Lung (tissue), 10 donors: ENCODE measurements around the gene OR2T6. TPM values are rescaled to one million over a fixed set of nuclear protein-coding genes. Genes with fewer than 3 reads are reported as not detected.
"Not testable (repeated sequence)": the region's sequence is repeated elsewhere in the genome, so short reads cannot be mapped to it uniquely, and the experiment has no call there.

ENCODE experiments used
- ATAC-seq: fragments of 200-7000 bp; cut with Tn5 transposase; one replicate; pipeline ENCODE4 v1.9.1; 2020; ENCODE audit warnings: moderate number of reproducible peaks; ENCODE audit not compliant: insufficient read depth, low FRiP score
- DNase-seq, 3 donors: peaks; one replicate each; pipeline ENCODE4 v3.0.0-alpha.2; 2013 to 2017
- H3K27ac ChIP-seq, 2 donors: one replicate each; pipeline ENCODE4 v1.5.1; 2013; ENCODE audit warnings: mild to moderate bottlenecking in 2 of 2, moderate library complexity in 2 of 2, control low read depth in 1 of 2, inconsistent platforms in 1 of 2, low read depth in 1 of 2, low read length in 1 of 2
- H3K27me3 ChIP-seq, 3 donors: one replicate each; pipeline ENCODE4 v1.5.1; 2013; ENCODE audit warnings: low read length in 2 of 3; ENCODE audit not compliant: control insufficient read depth in 3 of 3, insufficient read depth in 3 of 3
- H3K36me3 ChIP-seq, 4 donors: one replicate each; pipeline ENCODE4 v1.5.1; 2013; ENCODE audit warnings: low read length in 4 of 4, mild to moderate bottlenecking in 1 of 4, moderate library complexity in 1 of 4; ENCODE audit not compliant: control insufficient read depth in 4 of 4, insufficient read depth in 4 of 4
- H3K4me1 ChIP-seq, 5 donors: one replicate each; pipeline ENCODE4 v1.5.1; 2013; ENCODE audit warnings: low read length in 5 of 5, mild to moderate bottlenecking in 2 of 5, moderate library complexity in 1 of 5; ENCODE audit not compliant: control insufficient read depth in 5 of 5, insufficient read depth in 5 of 5
- H3K4me3 ChIP-seq: one replicate; pipeline ENCODE4 v1.5.1; 2013; ENCODE audit warnings: mild to moderate bottlenecking, control low read depth, moderate library complexity
- H3K9ac ChIP-seq, 2 donors: one replicate each; pipeline ENCODE4 v1.5.1; 2013; ENCODE audit warnings: low read length in 2 of 2, control low read depth in 1 of 2; ENCODE audit not compliant: insufficient read depth in 1 of 2
- H3K9me3 ChIP-seq, 4 donors: one replicate each; pipeline ENCODE4 v1.5.1; 2013; ENCODE audit warnings: low read length in 3 of 4, mild to moderate bottlenecking in 1 of 4, moderate library complexity in 1 of 4; ENCODE audit not compliant: control insufficient read depth in 4 of 4, insufficient read depth in 3 of 4
- WGBS, 2 donors: extraction: QIAGEN DNeasy Blood & Tissue Kit; methylation state at CpG; one replicate each; pipeline ENCODE4 v1.1.7; 2013; 5-methylcytosine and 5-hydroxymethylcytosine counted together
- polyA plus RNA-seq, 2 donors: library from polyadenylated mRNA; stranded (reverse); fragments of 200-250 nt; gene quantifications; one replicate each; pipeline ENCODE4 v1.2.1, GENCODE V29; 2013
- total RNA-seq, 2 donors: library from RNA; depleted of rRNA in 1 of 2; stranded (reverse); fragments of >200 nt in 1 of 2; gene quantifications; one replicate each; pipeline ENCODE4 v1.2.1, GENCODE V29; 2014 to 2021
- donor health status: Bipolar disorder and iron deficiency.
- donor health status: healthy.
- donor health status: DM: yes; HTN: yes; CAD: no.

Gene OR2T6
- total and polyA plus RNA-seq, 4 donors: not detected

- not testable (repeated sequence) for H3K9me3 ChIP-seq, H3K36me3 ChIP-seq, DNase-seq, H3K27me3 ChIP-seq, H3K4me1 ChIP-seq, H3K27ac ChIP-seq, H3K9ac ChIP-seq, ATAC-seq, H3K4me3 ChIP-seq
- 73 to 93% methylated on average over 3 of the region's 3 CpGs for WGBS, 2 donors
Observed at GRCh38 chr1:248436303-248436702, 60.8 kb downstream of the OR2T6 start.

GRCh38 chr1:248438668-248439067, 63.1 kb downstream of the OR2T6 start:
- 44 to 73% methylated on average over 1 of the region's 1 CpG for WGBS, 2 donors
- not testable (repeated sequence) for H3K36me3 ChIP-seq, ATAC-seq

GRCh38 chr1:248439283-248439682, 63.7 kb downstream of the OR2T6 start:
- ATAC-seq, H3K9ac ChIP-seq, DNase-seq, H3K4me1 ChIP-seq, H3K27ac ChIP-seq, H3K27me3 ChIP-seq, H3K36me3 ChIP-seq, H3K9me3 ChIP-seq, H3K4me3 ChIP-seq: not testable (repeated sequence)
- 66 to 73% methylated on average over 5 of the region's 5 CpGs for WGBS, 2 donors

More at GRCh38 chr1:248438668-248439067, 63.1 kb downstream of the OR2T6 start:
- H3K27ac ChIP-seq, DNase-seq, H3K9ac ChIP-seq, H3K4me1 ChIP-seq, H3K9me3 ChIP-seq, H3K4me3 ChIP-seq, H3K27me3 ChIP-seq: not testable (repeated sequence)

Other genes with a start within 250 kb of the OR2T6 start
- not detected for gene OR2M5, start 230.6 kb upstream of the OR2T6 start, total RNA-seq
- not detected for gene OR2M5, start 230.6 kb upstream of the OR2T6 start, polyA plus RNA-seq
- gene OR2M2, start 200.9 kb upstream of the OR2T6 start, total RNA-seq: not detected
- gene OR2M2, start 200.9 kb upstream of the OR2T6 start, polyA plus RNA-seq: not detected
- not detected for gene OR2M3, start 178.5 kb upstream of the OR2T6 start, total RNA-seq
- gene OR2M3, start 178.5 kb upstream of the OR2T6 start, polyA plus RNA-seq: not detected
- gene OR2M4, start 144.3 kb upstream of the OR2T6 start, total RNA-seq: not detected
- not detected for gene OR2M4, start 144.3 kb upstream of the OR2T6 start, polyA plus RNA-seq
- gene OR2T33, start 97.8 kb upstream of the OR2T6 start, total RNA-seq: not detected
- not detected for gene OR2T33, start 97.8 kb upstream of the OR2T6 start, polyA plus RNA-seq
- gene OR2T12, start 72.3 kb upstream of the OR2T6 start, total RNA-seq: not detected
- not detected for gene OR2T12, start 72.3 kb upstream of the OR2T6 start, polyA plus RNA-seq
- gene OR2M7, start 51.2 kb upstream of the OR2T6 start, total RNA-seq: not detected
- not detected for gene OR2M7, start 51.2 kb upstream of the OR2T6 start, polyA plus RNA-seq
- not detected for gene OR14C36, start 27.0 kb upstream of the OR2T6 start, total RNA-seq
- gene OR14C36, start 27.0 kb upstream of the OR2T6 start, polyA plus RNA-seq: not detected
- gene OR2T4, start 14.1 kb upstream of the OR2T6 start, total RNA-seq: not detected
- not detected for gene OR2T4, start 14.1 kb upstream of the OR2T6 start, polyA plus RNA-seq
- gene OR2T1, start 27.3 kb downstream of the OR2T6 start, total RNA-seq: not detected
- not detected for gene OR2T1, start 27.3 kb downstream of the OR2T6 start, polyA plus RNA-seq
- not detected for gene OR2T2, start 69.9 kb downstream of the OR2T6 start, total RNA-seq
- not detected for gene OR2T2, start 69.9 kb downstream of the OR2T6 start, polyA plus RNA-seq
- gene OR2T3, start 97.6 kb downstream of the OR2T6 start, total RNA-seq: not detected
- not detected for gene OR2T3, start 97.6 kb downstream of the OR2T6 start, polyA plus RNA-seq
- gene OR2T5, start 112.8 kb downstream of the OR2T6 start, total RNA-seq: not detected
- not detected for gene OR2T5, start 112.8 kb downstream of the OR2T6 start, polyA plus RNA-seq
- not detected for gene OR2G6, start 132.3 kb downstream of the OR2T6 start, total RNA-seq
- not detected for gene OR2G6, start 132.3 kb downstream of the OR2T6 start, polyA plus RNA-seq
- gene OR2T29, start 187.0 kb downstream of the OR2T6 start, total RNA-seq: not detected
- not detected for gene OR2T29, start 187.0 kb downstream of the OR2T6 start, polyA plus RNA-seq
- not detected for gene OR2T34, start 199.0 kb downstream of the OR2T6 start, total RNA-seq
- gene OR2T34, start 199.0 kb downstream of the OR2T6 start, polyA plus RNA-seq: not detected
- gene OR2T10, start 222.0 kb downstream of the OR2T6 start, total RNA-seq: not detected
- gene OR2T10, start 222.0 kb downstream of the OR2T6 start, polyA plus RNA-seq: not detected